Stomach (tissue), 9 donors: Measurements from ENCODE around the gene DFFA. TPM values are rescaled to one million over a fixed set of nuclear protein-coding genes. Genes with fewer than 3 reads are reported as not detected.

Source experiments
- DNase-seq, 2 donors: peaks; one replicate each; pipeline versions ENCODE4 v3.0.0 to v3.0.0-alpha.2; 2013 to 2019
- H3K27ac ChIP-seq, 5 donors: fragments of 200-600 bp in 4 of 5; sonication (generic) in 4 of 5; one replicate each; pipeline ENCODE4 v1.5.1; 2013 to 2019; ENCODE audit warnings: mild to moderate bottlenecking in 1 of 5, moderate library complexity in 1 of 5
- H3K27me3 ChIP-seq, 3 donors: fragments of 200-600 bp; sonication (generic); one replicate each; pipeline ENCODE4 v1.5.1; 2017 to 2019; ENCODE audit warnings: mixed run types in 1 of 3
- H3K36me3 ChIP-seq, 4 donors: fragments of 200-600 bp; sonication (generic); 1 replicate in 3 of 4; 2 replicates in 1 of 4; pipeline ENCODE4 v1.5.1; 2016 to 2019
- H3K4me1 ChIP-seq, 4 donors: fragments of 200-600 bp; sonication (generic); one replicate each; pipeline ENCODE4 v1.5.1; 2016 to 2019
- H3K4me3 ChIP-seq, 4 donors: fragments of 200-600 bp; sonication (generic) in 3 of 4; one replicate each; pipeline ENCODE4 v1.5.1; 2016 to 2019; ENCODE audit warnings: mild to moderate bottlenecking in 1 of 4
- H3K9me3 ChIP-seq, 4 donors: fragments of 200-600 bp; sonication (generic); one replicate each; pipeline ENCODE4 v1.5.1; 2016 to 2019
- EP300 ChIP-seq: sonication (generic); formaldehyde crosslinking; IDR thresholded peaks from one replicate; pipeline ENCODE4 v1.6.1; 2017; ENCODE audit warnings: antibody characterized with exemption
- POLR2A ChIP-seq, 4 donors: fragments of 450-650 bp; IDR thresholded peaks; one replicate each; pipeline ENCODE4 v1.6.1; 2016; ENCODE audit warnings: antibody characterized with exemption in 4 of 4, control low read depth in 2 of 4, mild to moderate bottlenecking in 1 of 4, moderate library complexity in 1 of 4
- POLR2AphosphoS5 ChIP-seq, 3 donors: sonication (generic); formaldehyde crosslinking; IDR thresholded peaks; one replicate each; pipeline ENCODE4 v1.6.1; 2016; ENCODE audit warnings: antibody characterized with exemption in 3 of 3
- WGBS, 5 donors: extraction: QIAGEN DNeasy Blood & Tissue Kit in 3 of 5; methylation state at CpG; one replicate each; pipeline versions ENCODE4 v1.1.5 to v1.1.7; 2013 to 2018; 5-methylcytosine and 5-hydroxymethylcytosine counted together
- intact Hi-C: fragments of 100-400 bp; cut with DNase I; formaldehyde crosslinking; loops from one replicate; pipeline ENCODE4 v1.15.1; 2023; ENCODE audit warnings: low total_unique reads
- polyA plus RNA-seq, 3 donors: library from polyadenylated mRNA; stranded (reverse); fragments of 200-250 nt; gene quantifications; one replicate each; pipeline ENCODE4 v1.2.3, GENCODE V29; 2013
- total RNA-seq, 5 donors: library from RNA; depleted of rRNA; stranded (reverse); fragments of >200 nt; gene quantifications; one replicate each; pipeline versions ENCODE4 v1.1.0 to v1.2.3, GENCODE V29; 2014 to 2016
- TF ChIP-seq, protein P1 (sequence below), 7 experiments: fragments of 450-650 bp in 4 of 7; fragments of 200-600 bp in 3 of 7; sonication (generic) in 3 of 7; IDR thresholded peaks; one replicate each; pipeline ENCODE4 v1.5.1; 2016 to 2019; ENCODE audit warnings: antibody characterized with exemption in 7 of 7, control low read depth in 2 of 7, mild to moderate bottlenecking in 1 of 7
- donor health status: healthy with polysubstance abuse.
- donor health status: Bipolar disorder and iron deficiency.
- donor health status: healthy.

The DFFA gene
- total and polyA plus RNA-seq, 8 donors: 10.7 to 22.2 (median 13.0) TPM

DNA sequence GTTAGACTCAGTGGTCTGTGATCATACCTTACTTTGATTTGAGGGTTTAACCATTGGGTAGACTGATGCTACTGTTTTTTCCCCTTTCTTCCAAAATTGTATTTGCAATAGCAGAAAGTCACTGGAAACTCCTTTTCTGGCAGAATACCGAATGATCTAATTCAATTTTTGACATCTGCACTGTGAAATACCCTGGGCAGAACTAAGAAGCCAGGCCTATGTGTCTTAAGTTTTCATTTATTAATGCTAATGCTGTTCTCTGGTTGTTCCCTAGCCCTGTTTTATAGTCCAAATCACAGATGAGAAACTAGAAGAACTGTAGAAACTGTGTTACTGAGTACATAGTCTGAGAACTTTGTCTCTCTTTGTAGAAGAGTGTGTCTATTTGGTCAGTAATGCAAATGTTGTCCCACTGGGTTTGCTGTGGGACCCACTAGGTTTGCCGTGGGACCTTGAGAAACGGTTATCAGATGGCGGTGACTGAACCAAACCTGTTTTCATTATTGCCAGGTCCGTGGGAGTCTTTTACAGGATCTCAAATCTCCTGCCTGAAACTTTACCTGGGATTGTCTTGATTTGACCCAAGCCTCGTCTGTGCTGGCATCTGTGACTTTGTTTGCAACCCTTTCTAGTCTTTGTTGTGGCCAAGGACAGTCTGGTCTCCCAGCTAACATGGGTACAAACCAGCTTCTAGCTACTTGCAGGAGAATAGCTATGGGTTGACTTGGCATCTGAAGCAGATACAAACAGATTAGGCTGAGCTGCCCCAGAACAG is 43.8 kb upstream of the DFFA start:
- intact Hi-C loops: no loop called here
- Histone ChIP-seq H3K27me3 (no peaks in the 10 kb centered on the region), H3K4me1 (peaks cover 33 to 88% (median 60%) of the 10 kb centered on the region in 4 donors), H3K4me3 (no peak overlapping the region), H3K27ac (peak overlapping the region; percentile 8 to 76 (median 57)), H3K9me3 (no peaks in the 10 kb centered on the region), H3K36me3 (no peaks in the 10 kb centered on the region)
- TF ChIP-seq EP300 (no peak), POLR2A (IDR thresholded peaks at IDR 0.05) (no peak), POLR2AphosphoS5 (IDR thresholded peaks at IDR 0.05) (no peak)
- TF ChIP-seq, protein P1, sequence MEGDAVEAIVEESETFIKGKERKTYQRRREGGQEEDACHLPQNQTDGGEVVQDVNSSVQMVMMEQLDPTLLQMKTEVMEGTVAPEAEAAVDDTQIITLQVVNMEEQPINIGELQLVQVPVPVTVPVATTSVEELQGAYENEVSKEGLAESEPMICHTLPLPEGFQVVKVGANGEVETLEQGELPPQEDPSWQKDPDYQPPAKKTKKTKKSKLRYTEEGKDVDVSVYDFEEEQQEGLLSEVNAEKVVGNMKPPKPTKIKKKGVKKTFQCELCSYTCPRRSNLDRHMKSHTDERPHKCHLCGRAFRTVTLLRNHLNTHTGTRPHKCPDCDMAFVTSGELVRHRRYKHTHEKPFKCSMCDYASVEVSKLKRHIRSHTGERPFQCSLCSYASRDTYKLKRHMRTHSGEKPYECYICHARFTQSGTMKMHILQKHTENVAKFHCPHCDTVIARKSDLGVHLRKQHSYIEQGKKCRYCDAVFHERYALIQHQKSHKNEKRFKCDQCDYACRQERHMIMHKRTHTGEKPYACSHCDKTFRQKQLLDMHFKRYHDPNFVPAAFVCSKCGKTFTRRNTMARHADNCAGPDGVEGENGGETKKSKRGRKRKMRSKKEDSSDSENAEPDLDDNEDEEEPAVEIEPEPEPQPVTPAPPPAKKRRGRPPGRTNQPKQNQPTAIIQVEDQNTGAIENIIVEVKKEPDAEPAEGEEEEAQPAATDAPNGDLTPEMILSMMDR (IDR thresholded peaks at IDR 0.05): no peak
- DNase-seq: no peak
- WGBS, 5 donors: 38 to 65% (median 49%) methylated on average over 6 of the region's 6 CpGs

DNA sequence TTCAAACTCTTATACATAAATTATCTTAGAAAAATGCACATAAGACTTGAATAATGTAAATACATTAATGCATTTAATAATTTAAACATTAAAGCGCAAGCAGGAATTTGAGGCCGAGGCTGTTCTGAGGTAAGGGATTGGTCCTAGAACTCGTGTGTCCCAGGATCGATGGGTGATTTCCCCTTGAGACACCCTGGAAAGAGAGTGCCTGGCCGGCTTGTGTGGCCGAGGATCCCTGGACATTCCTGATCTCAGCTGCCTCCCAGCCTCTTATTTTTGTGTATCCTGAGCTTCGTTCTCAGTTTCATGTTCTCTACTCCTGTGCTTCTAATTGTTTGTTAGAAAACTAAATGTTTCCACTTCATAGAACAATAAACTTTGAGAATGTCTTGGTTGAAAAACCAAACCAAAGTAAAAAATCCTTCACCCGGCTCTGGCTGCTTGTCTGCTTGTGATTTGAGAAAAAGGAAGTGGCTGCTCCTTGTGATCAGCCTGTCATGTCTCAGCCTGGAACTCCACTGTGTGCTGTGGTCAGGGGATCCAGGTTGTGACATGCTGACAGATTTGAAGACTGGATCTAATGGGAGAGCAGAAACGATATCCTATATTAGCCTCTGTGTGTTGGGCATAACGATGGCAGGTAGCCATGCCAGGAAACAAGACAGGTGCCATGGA is 43.1 kb upstream of the DFFA start:
- H3K9me3 ChIP-seq: no peaks in the 10 kb centered on the region
- no peak for DNase-seq
- WGBS, 5 donors: 42 to 66% (median 48%) methylated on average over 10 of the region's 10 CpGs
- TF ChIP-seq POLR2AphosphoS5 (IDR thresholded peaks at IDR 0.05) (no peak), EP300 (no peak), POLR2A (IDR thresholded peaks at IDR 0.05) (no peak)
- TF ChIP-seq, protein P1 (IDR thresholded peaks at IDR 0.05): no peak
- H3K4me3 ChIP-seq: no peak overlapping the region
- H3K27me3 ChIP-seq: no peaks in the 10 kb centered on the region
- peaks cover 40 to 95% (median 66%) of the 10 kb centered on the region in 4 donors for H3K4me1 ChIP-seq
- H3K36me3 ChIP-seq: no peaks in the 10 kb centered on the region
- H3K27ac ChIP-seq: peak overlapping the region in 4 of 5 donors; percentile 2 to 76 (median 62)
- intact Hi-C loops: no loop called here

DNA sequence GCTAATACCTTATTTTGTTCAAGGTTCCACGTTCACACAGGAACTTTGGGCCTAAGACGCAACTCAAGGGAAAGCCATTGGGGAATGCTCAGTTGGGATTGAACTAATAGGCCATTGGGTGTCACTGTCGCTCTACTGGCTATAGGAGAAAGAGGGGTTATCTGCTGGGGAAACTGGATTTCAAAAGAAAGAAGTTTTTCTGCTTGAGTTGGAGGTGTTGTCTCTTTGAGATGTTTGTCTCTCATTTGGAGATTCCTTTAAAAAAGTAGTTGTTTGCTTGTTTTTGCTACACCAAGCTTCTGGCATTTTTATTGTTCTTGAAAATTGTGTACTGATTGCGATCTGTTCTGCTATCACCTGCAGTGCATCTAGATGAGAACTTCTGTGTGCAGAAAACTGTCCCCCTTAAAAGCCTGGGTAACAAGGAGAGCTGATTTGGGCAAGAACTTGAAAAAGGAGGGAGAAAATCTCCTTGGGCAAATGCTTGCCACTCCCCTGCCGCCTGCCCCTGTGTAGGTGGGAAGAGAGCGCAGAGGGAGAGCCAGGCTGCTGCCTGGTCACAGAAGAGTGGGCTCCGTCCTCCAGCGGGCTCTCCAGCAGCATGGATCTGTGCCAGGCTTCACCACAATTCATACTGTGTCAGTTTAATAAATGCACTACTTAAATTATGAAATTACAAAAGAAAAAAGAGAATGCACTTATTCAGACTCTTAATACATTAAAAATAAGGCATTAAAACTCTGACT is 42.3 kb upstream of the DFFA start:
- peak overlapping the region in 2 of 5 donors; percentile 10 to 76 for H3K27ac ChIP-seq

More for the DNA sequence above, 42.3 kb upstream of the DFFA start:
- no peaks in the 10 kb centered on the region for H3K27me3 ChIP-seq
- intact Hi-C loops: no loop called here
- peaks cover 48 to 99% (median 70%) of the 10 kb centered on the region in 4 donors for H3K4me1 ChIP-seq
- 52 to 73% (median 54%) methylated on average over 8 of the region's 8 CpGs for WGBS, 5 donors
- H3K36me3 ChIP-seq: no peaks in the 10 kb centered on the region
- peak in 1 of 2 donors; percentile 80 for DNase-seq
- no peak for TF ChIP-seq POLR2A (IDR thresholded peaks at IDR 0.05)
- TF ChIP-seq, protein P1 (IDR thresholded peaks at IDR 0.05): peak in 5 of 7 experiments; percentile 24 to 64 (median 41)
- no peak overlapping the region for H3K4me3 ChIP-seq
- H3K9me3 ChIP-seq: no peaks in the 10 kb centered on the region
